Naive thymus-derived CD4-positive, alpha-beta T cell (primary cell): Measurements from ENCODE around the gene ERN1. TPM values are rescaled to one million over a fixed set of nuclear protein-coding genes. Genes with fewer than 3 reads are reported as not detected.

Experiments used
- ATAC-seq: fragments of 150-1000 bp; cut with Tn5 transposase; 2 replicates; pipeline ENCODE4 v1.10.0; 2021; ENCODE audit warnings: mild to moderate bottlenecking, moderate library complexity
- CTCF ChIA-PET: fragments of 350-600 bp; sonication (Branson Sonifier 250); formaldehyde crosslinking; loops from one replicate; lab custom pipeline; 2021; ENCODE audit warnings: antibody characterized with exemption; lab: Charles Lee
- POLR2A ChIA-PET: fragments of 350-600 bp; sonication (Branson Sonifier 250); formaldehyde crosslinking; loops from one replicate; lab custom pipeline; 2021; ENCODE audit warnings: antibody characterized with exemption, inconsistent platforms; lab: Charles Lee
- DNase-seq, 9 donors: peaks; one replicate each; pipeline versions ENCODE4 v3.0.0 to v3.0.0-alpha.2; 2020 to 2022; ENCODE audit warnings: mixed read lengths in 1 of 9
- H3K27ac ChIP-seq: one replicate; pipeline ENCODE4 v1.7.0; 2013; ENCODE audit warnings: mild to moderate bottlenecking, low read depth, low read length, moderate library complexity
- H3K27me3 ChIP-seq, 2 donors: one replicate each; pipeline ENCODE4 v1.7.0; 2013; ENCODE audit warnings: low read length in 2 of 2, mild to moderate bottlenecking in 2 of 2, moderate library complexity in 2 of 2; ENCODE audit not compliant: control insufficient read depth in 2 of 2, insufficient read depth in 2 of 2
- H3K36me3 ChIP-seq, 3 experiments: 1 replicate in 2 of 3; 2 replicates in 1 of 3; pipeline ENCODE4 v1.7.0; 2013; ENCODE audit warnings: low read length in 3 of 3, mild to moderate bottlenecking in 3 of 3, moderate library complexity in 1 of 3; ENCODE audit not compliant: insufficient read depth in 3 of 3, control insufficient read depth in 2 of 3
- H3K4me1 ChIP-seq, 2 donors: one replicate each; pipeline ENCODE4 v1.7.0; 2013; ENCODE audit warnings: low read length in 2 of 2, mild to moderate bottlenecking in 2 of 2, moderate library complexity in 1 of 2; ENCODE audit not compliant: control insufficient read depth in 2 of 2, insufficient read depth in 2 of 2
- H3K4me3 ChIP-seq: 2 replicates; pipeline ENCODE4 v1.7.0; 2013; ENCODE audit warnings: mild to moderate bottlenecking, low read length
- H3K9me3 ChIP-seq, 3 experiments: 1 replicate in 2 of 3; 2 replicates in 1 of 3; pipeline ENCODE4 v1.7.0; 2013; ENCODE audit warnings: low read length in 3 of 3; ENCODE audit not compliant: control insufficient read depth in 2 of 3
- H3K27ac Mint-ChIP-seq, 9 donors: one replicate each; pipeline ENCODE4 v1.8.0; 2020 to 2022; ENCODE audit warnings: mixed read lengths in 9 of 9, mild to moderate bottlenecking in 8 of 9, moderate library complexity in 5 of 9, inconsistent platforms in 2 of 9
- H3K27me3 Mint-ChIP-seq, 5 donors: one replicate each; pipeline ENCODE4 v1.8.0; 2021 to 2022; ENCODE audit warnings: mixed read lengths in 5 of 5, mild to moderate bottlenecking in 1 of 5
- H3K36me3 Mint-ChIP-seq, 5 donors: one replicate each; pipeline ENCODE4 v1.8.0; 2020 to 2022; ENCODE audit warnings: mixed read lengths in 5 of 5, mild to moderate bottlenecking in 3 of 5, inconsistent platforms in 1 of 5
- H3K4me1 Mint-ChIP-seq, 7 donors: one replicate each; pipeline ENCODE4 v1.8.0; 2020 to 2022; ENCODE audit warnings: mixed read lengths in 7 of 7, mild to moderate bottlenecking in 3 of 7, inconsistent platforms in 1 of 7
- H3K4me3 Mint-ChIP-seq, 10 donors: one replicate each; pipeline ENCODE4 v1.8.0; 2020 to 2022; ENCODE audit warnings: mild to moderate bottlenecking in 10 of 10, mixed read lengths in 10 of 10, moderate library complexity in 6 of 10, inconsistent platforms in 2 of 10
- H3K9me3 Mint-ChIP-seq, 11 donors: one replicate each; pipeline ENCODE4 v1.8.0; 2020 to 2022; ENCODE audit warnings: mixed read lengths in 11 of 11, mild to moderate bottlenecking in 4 of 11, inconsistent platforms in 1 of 11, moderate library complexity in 1 of 11
- intact Hi-C, 2 donors: fragments of 100-400 bp; cut with micrococcal nuclease; formaldehyde crosslinking; loops; one replicate each; pipeline ENCODE4 v1.15.1; 2023
- polyA plus RNA-seq, 2 donors: library from polyadenylated mRNA; unstranded; fragments of 300-500 nt; fragmentation: Illumina TruSeq; gene quantifications; one replicate each; pipeline ENCODE4 v1.2.3, GENCODE V29; 2021
- total RNA-seq, 6 experiments: library from RNA in 5 of 6; stranded (reverse) in 5 of 6; gene quantifications; 1 replicate in 5 of 6; 2 replicates in 1 of 6; pipeline ENCODE4 v1.2.3 and lab custom pipeline; 2021 to 2026

Gene ERN1
- total and polyA plus RNA-seq, 7 experiments from 2014 or later: 15.7 to 110 (median 60.3) TPM

- Mint-ChIP-seq H3K36me3 (peaks cover 0 to 15% (median 8%) of the 10 kb centered on the region in 5 donors), H3K9me3 (peaks cover 0 to 3% (median 0%) of the 10 kb centered on the region in 11 donors), H3K4me1 (peaks cover 29 to 65% (median 44%) of the 10 kb centered on the region in 7 donors), H3K27ac (peak overlapping the region in 1 of 9 donors; percentile 47), H3K4me3 (peak overlapping the region in 1 of 10 donors; percentile 25), H3K27me3 (no peaks in the 10 kb centered on the region)
- Histone ChIP-seq H3K27me3 (no peaks in the 10 kb centered on the region), H3K9me3 (no peaks in the 10 kb centered on the region), H3K4me1 (peaks cover 38 to 44% of the 10 kb centered on the region in 2 donors), H3K36me3 (no peaks in the 10 kb centered on the region), H3K27ac (no peak overlapping the region), H3K4me3 (no peak overlapping the region)
- DNase-seq (no peak), ATAC-seq (no peak)
- intact Hi-C loops: no loop called here
- POLR2A ChIA-PET: interaction anchor here (0.5 to 1.8 kb wide), 9 partner anchors 7 to 294 kb away, joined by 3 to 6 read pairs (median 3); partner anchors contain the start of gene ERN1
- CTCF ChIA-PET: interaction anchor here (0.6 to 1.5 kb wide), 7 partner anchors 11 to 255 kb away, joined by 3 to 4 read pairs (median 3); no protein-coding TSS in a partner anchor
Observed at GRCh38 chr17:64103391-64104364, 26.3 kb downstream of the ERN1 start.

- Mint-ChIP-seq H3K4me3 (no peak overlapping the region), H3K36me3 (peaks cover 0 to 19% (median 8%) of the 10 kb centered on the region in 5 donors), H3K4me1 (peaks cover 27 to 67% (median 50%) of the 10 kb centered on the region in 7 donors), H3K9me3 (peaks cover 0 to 3% (median 0%) of the 10 kb centered on the region in 11 donors), H3K27ac (peak overlapping the region in 3 of 9 donors; percentile 17 to 55 (median 37)), H3K27me3 (no peaks in the 10 kb centered on the region)
- no peak overlapping the region for H3K4me3 ChIP-seq
- DNase-seq: no peak
- peaks cover 36 to 38% of the 10 kb centered on the region in 2 donors for H3K4me1 ChIP-seq
- POLR2A ChIA-PET: interaction anchor here (0.6 to 1.8 kb wide), 5 partner anchors 19 to 302 kb away, joined by 3 to 6 read pairs (median 3); partner anchors contain the start of gene ERN1
- intact Hi-C loops: no loop called here
- H3K36me3 ChIP-seq: no peaks in the 10 kb centered on the region
- CTCF ChIA-PET: interaction anchor here (0.7 to 1.5 kb wide), 4 partner anchors 10 to 254 kb away, joined by 3 to 4 read pairs (median 4); no protein-coding TSS in a partner anchor
- H3K9me3 ChIP-seq: no peaks in the 10 kb centered on the region
- no peaks in the 10 kb centered on the region for H3K27me3 ChIP-seq
- no peak for ATAC-seq
- H3K27ac ChIP-seq: no peak overlapping the region
Observed at GRCh38 chr17:64102627-64103390, 27.1 kb downstream of the ERN1 start.

DNA sequence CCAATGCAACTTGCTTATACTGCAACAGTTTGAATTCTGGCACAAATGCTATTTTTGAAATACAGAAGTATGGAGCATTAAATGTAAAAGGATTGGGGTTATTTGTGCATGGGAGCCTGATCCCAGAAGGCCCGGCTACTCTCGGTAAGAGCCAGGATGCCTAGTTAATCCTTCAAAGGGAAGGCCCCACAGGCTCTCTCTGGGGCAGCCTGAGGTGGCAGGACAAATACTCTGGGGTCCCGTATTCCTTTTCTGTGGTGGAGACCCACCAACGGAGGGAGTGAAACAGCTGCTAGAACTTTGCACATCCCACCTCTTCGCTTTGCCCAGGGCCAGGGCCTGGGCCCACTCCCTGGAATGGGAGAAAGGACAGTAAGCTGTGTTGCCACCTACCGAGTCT is 30.4 kb downstream of the ERN1 start:
- no peak for ATAC-seq
- Histone ChIP-seq H3K4me3 (no peak overlapping the region), H3K36me3 (peaks cover 0 to 5% (median 4%) of the 10 kb centered on the region in 3 experiments), H3K27me3 (no peaks in the 10 kb centered on the region), H3K4me1 (peaks cover 7 to 19% of the 10 kb centered on the region in 2 donors), H3K9me3 (no peaks in the 10 kb centered on the region), H3K27ac (no peak overlapping the region)
- H3K9me3 Mint-ChIP-seq: peaks cover 0 to 1% (median 0%) of the 10 kb centered on the region in 11 donors
- H3K27me3 Mint-ChIP-seq: no peaks in the 10 kb centered on the region
- no peak overlapping the region for H3K4me3 Mint-ChIP-seq
- peaks cover 26 to 65% (median 51%) of the 10 kb centered on the region in 7 donors for H3K4me1 Mint-ChIP-seq
- no peak overlapping the region for H3K27ac Mint-ChIP-seq
- intact Hi-C loops: no loop called here
- ChIA-PET CTCF (interaction anchor here (0.6 kb wide), 1 partner anchor 322 kb away, joined by 4 read pairs; no protein-coding TSS in a partner anchor), POLR2A (no interaction called here)
- DNase-seq: no peak
- H3K36me3 Mint-ChIP-seq: peaks cover 13 to 34% (median 26%) of the 10 kb centered on the region in 5 donors

DNA sequence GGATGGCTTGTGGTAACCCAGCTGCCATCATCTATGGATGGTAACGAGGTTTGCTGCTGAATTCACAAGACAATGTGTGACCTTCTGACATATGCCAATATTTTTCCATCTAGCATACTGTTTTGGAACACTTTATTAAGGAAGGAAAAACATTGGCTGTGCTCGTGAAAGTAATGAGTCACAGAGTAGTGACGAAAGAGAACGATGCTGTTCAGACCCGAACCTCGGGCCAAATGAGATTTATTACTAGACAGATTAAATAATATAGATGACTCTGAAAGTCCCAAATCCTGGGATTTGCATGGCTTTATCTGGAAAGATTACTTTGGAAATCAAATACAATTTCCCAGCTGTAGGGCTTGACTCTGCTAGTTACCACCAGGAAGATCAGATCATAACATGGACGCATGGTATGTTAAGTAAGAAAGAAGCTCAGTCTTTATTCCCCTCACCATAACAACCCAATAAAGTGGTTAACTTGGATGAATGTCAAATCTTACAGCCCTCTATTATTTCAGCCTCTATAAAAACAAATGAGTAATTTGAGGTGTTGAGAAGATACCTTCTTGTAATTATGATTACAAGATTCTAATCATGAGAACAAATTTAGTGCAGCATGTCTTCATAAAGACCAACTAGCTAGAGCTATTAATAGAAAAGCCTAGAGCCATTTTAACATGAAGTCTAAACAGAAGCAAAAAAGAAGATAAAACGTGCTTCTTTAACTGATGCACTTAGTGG is 32.6 kb downstream of the ERN1 start:
- peak overlapping the region in 1 of 9 donors; percentile 45 for H3K27ac Mint-ChIP-seq

GRCh38 chr17:64096037-64096436 is 33.9 kb downstream of the ERN1 start:
- Histone ChIP-seq H3K4me3 (no peak overlapping the region), H3K9me3 (no peaks in the 10 kb centered on the region), H3K36me3 (peaks cover 0 to 5% (median 4%) of the 10 kb centered on the region in 3 experiments), H3K27me3 (no peaks in the 10 kb centered on the region), H3K4me1 (peaks cover 12 to 20% of the 10 kb centered on the region in 2 donors), H3K27ac (no peak overlapping the region)
- intact Hi-C loops: loop anchor here in 1 of 2 donors (2.0 kb wide), 1 partner anchor 25 kb away; no protein-coding TSS in a partner anchor
- Mint-ChIP-seq H3K27me3 (no peaks in the 10 kb centered on the region), H3K4me1 (peaks cover 39 to 77% (median 51%) of the 10 kb centered on the region in 7 donors), H3K27ac (peak overlapping the region in 3 of 9 donors; percentile 49 to 76 (median 75)), H3K4me3 (peak overlapping the region in 3 of 10 donors; percentile 13 to 28 (median 18)), H3K36me3 (peaks cover 13 to 58% (median 26%) of the 10 kb centered on the region in 5 donors), H3K9me3 (peaks cover 0 to 2% (median 0%) of the 10 kb centered on the region in 11 donors)
- ATAC-seq (no peak), DNase-seq (no peak)
- ChIA-PET CTCF (interaction anchor here (1.0 to 1.2 kb wide), 2 partner anchors 14 to 27 kb away, joined by 3 read pairs; no protein-coding TSS in a partner anchor), POLR2A (interaction anchor here (1.0 to 1.5 kb wide), 3 partner anchors 8 to 13 kb away, joined by 3 to 6 read pairs (median 3); no protein-coding TSS in a partner anchor)

More for the DNA sequence above, 32.6 kb downstream of the ERN1 start:
- ATAC-seq: no peak
- Histone ChIP-seq H3K27ac (no peak overlapping the region), H3K9me3 (no peaks in the 10 kb centered on the region), H3K27me3 (no peaks in the 10 kb centered on the region), H3K4me3 (no peak overlapping the region), H3K36me3 (peaks cover 0 to 5% (median 4%) of the 10 kb centered on the region in 3 experiments), H3K4me1 (peaks cover 7 to 12% of the 10 kb centered on the region in 2 donors)
- Mint-ChIP-seq H3K4me1 (peaks cover 30 to 75% (median 50%) of the 10 kb centered on the region in 7 donors), H3K27me3 (no peaks in the 10 kb centered on the region), H3K36me3 (peaks cover 13 to 46% (median 26%) of the 10 kb centered on the region in 5 donors), H3K9me3 (peaks cover 0 to 2% (median 0%) of the 10 kb centered on the region in 11 donors), H3K4me3 (peak overlapping the region in 1 of 10 donors; percentile 14)
- POLR2A ChIA-PET: interaction anchor here (0.6 to 2.0 kb wide), 7 partner anchors 7 to 76 kb away, joined by 3 to 8 read pairs (median 4); partner anchors contain the start of gene ICAM2
- intact Hi-C loops: loop anchor here in 1 of 2 donors (2.0 kb wide), 1 partner anchor 23 kb away; no protein-coding TSS in a partner anchor
- CTCF ChIA-PET: interaction anchor here (1.4 kb wide), 1 partner anchor 36 kb away, joined by 5 read pairs; no protein-coding TSS in a partner anchor
- DNase-seq: no peak
